Measurements from ENCODE around the gene CEMIP. TPM values are rescaled to one million over a fixed set of nuclear protein-coding genes. Genes with fewer than 3 reads are reported as not detected.

The CEMIP gene
- total and polyA plus RNA-seq, 2 of the 8 experiments (the other 6 are each of a cell fraction or from before 2014, with no cell fraction given): 0.11 to 0.60 TPM

DNA sequence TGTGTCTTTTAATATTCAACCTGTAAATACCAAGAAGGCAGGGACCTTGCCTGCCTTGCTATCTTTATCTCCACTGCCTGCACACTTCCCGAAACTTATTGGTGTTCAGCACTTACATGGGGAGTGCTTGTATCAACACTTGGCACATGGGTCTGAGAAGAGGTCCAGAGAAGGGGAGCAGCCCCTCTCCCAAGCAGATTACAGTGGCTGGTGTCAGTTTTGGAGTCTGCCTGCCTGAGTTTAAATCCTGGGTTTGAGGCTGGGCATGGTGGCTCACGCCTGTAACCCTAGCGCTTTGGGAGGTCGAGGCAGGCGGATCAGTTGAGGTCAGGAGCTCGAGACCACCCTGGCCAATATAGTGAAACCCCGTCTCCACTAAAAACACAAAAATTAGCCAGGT lies 190.1 kb downstream of the CEMIP start (continued):
- TF ChIP-seq GABPA (IDR thresholded peaks at IDR 0.05; ENCODE audit: borderline replicate concordance, insufficient read depth, low read length) (no peak), CBX8 (IDR thresholded peaks at IDR 0.05; ENCODE audit: borderline replicate concordance, low read depth, low read length) (no peak), CHD1 (IDR thresholded peaks at IDR 0.05; ENCODE audit: low read depth, low read length) (no peak), CREB1 (IDR thresholded peaks at IDR 0.05) (no peak), POLR2A (IDR thresholded peaks at IDR 0.05; ENCODE audit: control extremely low read depth in 1 of 2, low read depth in 2 of 2, low read length in 2 of 2) (no peak)
